HG03103 (cell line): ENCODE measurements around the gene FBXO36.

Experiments used
- ATAC-seq: cut with Tn5 transposase; IDR thresholded peaks from one replicate; pipeline ENCODE4 v1.9.1; 2021; ENCODE audit warnings: low read depth; ENCODE audit not compliant: unreplicated experiment

FBXO36 gene

DNA sequence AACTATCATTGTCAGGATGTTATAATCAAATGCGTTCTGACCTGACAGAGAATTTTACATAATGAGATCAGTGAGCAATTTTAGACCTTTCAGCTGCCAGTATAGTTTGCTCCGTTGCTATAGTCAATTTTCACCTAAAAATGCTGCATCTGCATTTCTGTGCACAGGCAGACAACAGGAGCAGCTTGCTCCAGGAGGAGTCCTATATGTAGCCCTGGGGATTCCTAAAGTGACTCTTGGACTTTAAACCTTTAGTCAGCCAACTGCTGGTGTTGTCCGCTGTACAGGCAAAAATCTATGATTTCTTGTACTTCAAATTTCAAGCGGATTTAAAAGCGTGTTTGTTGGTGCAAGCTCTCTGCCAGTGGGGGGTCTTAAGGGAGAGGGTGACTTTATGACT is 120.7 kb downstream of the FBXO36 start:
- no peak for ATAC-seq

DNA sequence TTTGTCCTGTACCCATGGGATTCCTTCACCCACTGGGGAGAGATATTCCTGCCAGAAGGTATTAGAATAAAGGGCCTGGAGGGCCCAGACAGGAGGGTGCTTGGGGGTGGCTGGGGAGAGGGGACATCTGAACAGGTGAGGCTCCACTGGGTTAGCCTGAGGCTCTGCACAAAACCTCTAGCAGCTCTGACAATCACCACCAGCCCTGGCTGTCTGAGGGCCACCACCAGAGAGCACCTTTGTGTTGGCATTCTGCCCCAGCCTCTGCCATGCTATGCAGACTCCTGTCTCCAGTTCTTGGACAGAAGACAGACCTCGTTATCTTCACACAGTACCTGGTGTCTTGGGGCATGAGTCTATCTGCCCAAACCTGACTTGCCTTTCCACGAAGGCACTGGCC is 121.2 kb downstream of the FBXO36 start:
- ATAC-seq = no peak

DNA sequence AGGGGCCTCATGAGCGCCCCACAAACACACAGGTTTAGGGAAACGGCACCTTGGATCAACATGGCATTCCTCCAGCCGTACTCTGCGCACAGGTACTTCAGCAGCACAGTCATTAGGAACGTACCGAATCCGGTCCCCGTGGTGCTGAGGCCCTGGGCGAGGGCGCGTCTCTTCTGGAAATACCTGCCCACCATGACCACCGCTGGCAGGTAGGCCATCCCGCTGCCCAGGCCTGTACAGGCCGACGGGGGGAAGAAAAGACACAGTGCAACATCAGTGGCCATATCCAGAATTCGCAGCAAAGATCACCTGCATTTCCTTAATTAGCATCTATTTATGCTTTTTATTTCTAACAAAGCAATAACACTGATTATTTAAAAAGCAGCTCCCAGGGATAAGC is 124.2 kb downstream of the FBXO36 start:
- ATAC-seq = no peak

DNA sequence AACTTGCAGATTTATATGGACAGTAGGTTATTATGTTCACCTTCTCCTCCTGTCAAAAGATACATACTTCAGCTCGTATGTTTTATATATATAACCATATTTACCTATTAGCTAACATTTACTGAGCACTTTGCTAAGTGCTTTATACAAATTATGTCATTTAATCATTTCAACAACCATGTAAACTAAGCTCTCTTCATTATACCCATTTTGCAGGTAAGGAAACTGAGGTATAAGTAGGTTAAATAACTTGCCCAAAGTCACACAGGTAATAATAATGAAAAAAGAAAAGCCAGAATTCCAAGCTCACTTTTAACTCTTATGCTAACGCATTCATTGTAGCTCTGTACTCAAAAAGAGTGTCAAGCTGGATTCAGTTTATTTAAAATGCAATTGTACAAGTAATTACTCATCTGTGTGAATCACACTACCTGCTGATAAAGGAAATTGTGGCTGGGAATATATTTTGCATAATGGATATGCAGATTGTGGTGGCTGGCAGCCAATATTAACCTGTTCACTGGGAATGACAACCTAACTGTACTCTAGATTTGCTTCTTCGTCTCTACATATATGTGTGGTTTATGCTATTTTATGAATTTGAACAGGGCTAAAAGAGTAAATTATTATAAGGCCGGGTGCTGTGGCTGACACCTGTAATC is 125.8 kb downstream of the FBXO36 start:
- no peak for ATAC-seq

DNA sequence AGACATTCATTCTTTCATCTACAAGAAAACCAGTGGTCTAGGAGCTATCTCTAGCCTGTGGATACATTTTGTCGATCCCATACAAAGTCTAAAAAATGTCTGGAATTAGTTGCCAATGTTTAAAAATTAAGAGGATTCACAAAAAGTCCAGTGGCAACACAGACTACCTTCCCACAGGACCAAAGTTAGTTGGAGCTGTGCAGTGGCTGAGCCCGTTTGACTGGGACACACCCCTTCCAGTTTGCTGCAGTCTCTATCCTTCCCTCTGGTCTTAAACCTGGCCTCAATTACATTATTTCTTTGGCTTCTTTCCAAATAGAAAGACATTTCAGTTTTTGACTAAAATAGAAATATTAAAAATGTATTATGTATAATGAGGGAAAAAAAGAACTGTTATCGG is 127.8 kb downstream of the FBXO36 start:
- no peak for ATAC-seq

DNA sequence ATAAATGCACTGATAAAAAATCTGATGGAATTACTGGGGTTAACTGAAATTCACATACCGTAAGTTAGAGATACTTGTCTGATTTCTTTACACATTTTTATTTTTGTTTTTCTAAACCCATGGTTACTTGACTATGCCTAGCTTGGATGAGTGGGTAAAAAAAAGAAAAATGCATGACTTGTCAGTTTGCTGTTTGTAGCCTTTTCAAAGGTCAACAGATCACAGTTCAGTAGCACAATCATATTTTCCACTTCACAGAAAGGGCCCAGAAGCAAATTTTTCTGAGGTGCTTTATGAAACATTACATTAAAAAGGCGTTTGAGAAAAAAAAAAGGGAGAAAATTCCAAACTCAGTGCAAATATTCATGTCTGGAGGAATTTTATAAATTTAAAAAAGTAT is 130.0 kb downstream of the FBXO36 start:
- no peak for ATAC-seq

DNA sequence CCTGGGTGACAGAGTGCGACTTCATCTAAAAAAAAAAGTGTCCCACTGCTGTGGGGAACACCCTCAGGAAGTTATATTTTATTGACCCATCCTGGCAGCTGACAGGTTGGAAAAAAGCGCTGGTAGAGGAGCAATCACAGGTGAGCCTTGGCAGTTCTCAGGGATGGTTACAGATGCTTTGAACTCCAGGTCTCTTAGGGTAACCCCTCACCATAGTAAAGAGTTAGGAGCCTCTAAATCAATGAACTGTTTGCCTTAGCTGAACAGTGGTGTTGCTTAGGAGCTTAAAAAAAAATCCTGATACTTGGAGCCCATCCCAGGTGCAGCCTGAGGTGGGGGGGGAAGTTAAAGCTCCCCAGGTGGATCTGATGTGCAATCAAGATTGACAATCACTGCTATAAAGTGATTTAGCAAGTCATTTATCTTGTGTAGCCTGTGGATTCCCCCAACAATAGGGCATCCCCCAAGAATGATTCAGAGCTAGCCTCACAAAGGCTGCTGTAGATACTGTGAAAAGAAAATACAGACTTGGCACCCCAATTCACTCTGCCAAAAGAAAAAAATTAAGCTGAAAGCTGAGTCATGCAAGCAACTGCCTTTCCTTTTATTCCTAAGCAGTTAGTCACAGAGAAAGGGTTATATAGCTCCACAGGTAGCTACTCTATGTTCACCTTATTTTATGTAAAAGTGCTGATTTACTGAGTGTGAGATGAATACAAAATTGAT is 131.6 kb downstream of the FBXO36 start:
- no peak for ATAC-seq

DNA sequence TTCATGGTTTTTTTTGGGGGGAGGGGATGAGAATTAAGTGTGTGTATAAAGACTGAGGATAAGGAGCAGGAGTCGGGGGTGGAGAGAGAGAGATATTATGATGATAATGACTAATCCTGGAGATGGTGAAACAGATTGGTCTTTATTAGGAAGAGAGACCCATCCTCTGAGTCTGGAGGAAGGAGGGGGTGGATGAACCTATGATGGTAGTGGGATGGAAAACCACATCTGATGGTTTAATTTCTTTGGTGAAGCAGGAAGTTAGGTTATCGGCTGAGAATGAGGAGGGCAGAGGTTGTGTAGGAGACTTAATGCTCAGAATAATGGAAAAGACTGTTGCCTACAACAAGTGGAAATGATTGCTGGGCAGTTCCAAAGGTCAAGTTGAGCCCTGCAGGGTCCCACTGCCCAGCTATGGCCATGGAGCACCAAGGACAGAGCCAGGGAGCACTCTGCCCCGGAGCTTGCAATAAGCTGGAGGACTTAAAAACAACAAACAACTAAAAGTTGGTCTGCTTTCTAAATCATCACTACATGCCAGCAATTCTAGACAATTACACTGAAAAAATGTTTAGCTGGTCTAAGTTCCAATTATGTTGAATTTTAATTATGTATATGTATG is 138.5 kb downstream of the FBXO36 start:
- no peak for ATAC-seq
